Prostate gland (tissue), 2 donors: ENCODE results near the gene HSCB. TPM values are rescaled to one million over a fixed set of nuclear protein-coding genes. Genes with fewer than 3 reads are reported as not detected.
"Not testable (repeated sequence)": the region's sequence is repeated elsewhere in the genome, so short reads cannot be mapped to it uniquely, and the experiment has no call there.

Experiments
- DNase-seq: peaks from one replicate; pipeline ENCODE4 v3.0.0-alpha.2; 2019; ENCODE audit warnings: low spot score
- H3K27ac ChIP-seq, 2 donors: fragments of 200-600 bp; sonication (generic); 2 replicates each; pipeline ENCODE4 v1.5.1; 2017 to 2019
- H3K27me3 ChIP-seq: fragments of 200-600 bp; sonication (generic); replicated peaks from 2 replicates; pipeline ENCODE4 v1.5.1; 2019; ENCODE audit not compliant: insufficient read depth
- H3K36me3 ChIP-seq, 2 donors: fragments of 200-600 bp; sonication (generic); 1 replicate in 1 of 2; 2 replicates in 1 of 2; pipeline versions ENCODE4 v1.5.1 to v1.8.1; 2017 to 2019
- H3K4me1 ChIP-seq: fragments of 200-600 bp; sonication (generic); replicated peaks from 2 replicates; pipeline ENCODE4 v1.5.1; 2019
- H3K4me3 ChIP-seq, 2 donors: fragments of 200-600 bp; sonication (generic); 2 replicates each; pipeline ENCODE4 v1.5.1; 2017 to 2019
- H3K9me3 ChIP-seq: fragments of 200-600 bp; sonication (generic); 2 replicates; pipeline ENCODE4 v1.5.1; 2017
- POLR2A ChIP-seq: fragments of 450-650 bp; IDR thresholded peaks from one replicate; pipeline ENCODE4 v1.6.1; 2016; ENCODE audit warnings: antibody characterized with exemption, mild to moderate bottlenecking
- POLR2AphosphoS5 ChIP-seq: sonication (generic); formaldehyde crosslinking; IDR thresholded peaks from one replicate; pipeline ENCODE4 v1.6.1; 2017; ENCODE audit warnings: antibody characterized with exemption
- WGBS: methylation state at CpG from one replicate; pipeline ENCODE4 v1.1.5; 2018; 5-methylcytosine and 5-hydroxymethylcytosine counted together
- intact Hi-C: fragments of 100-400 bp; cut with DNase I; formaldehyde crosslinking; loops from one replicate; pipeline ENCODE4 v1.14.2; 2022
- total RNA-seq, 2 donors: library from RNA; depleted of rRNA; stranded (reverse); fragments of >200 nt; gene quantifications; one replicate each; pipeline ENCODE4 v1.1.0, GENCODE V29; 2016
- TF ChIP-seq, protein P1 (sequence below), 4 experiments: fragments of 200-600 bp in 2 of 4; fragments of 450-650 bp in 2 of 4; sonication (generic) in 2 of 4; IDR thresholded peaks; 1 replicate in 3 of 4; 2 replicates in 1 of 4; pipeline ENCODE4 v1.5.1; 2016 to 2019; ENCODE audit warnings: antibody characterized with exemption in 4 of 4, mild to moderate bottlenecking in 2 of 4, moderate library complexity in 2 of 4

The HSCB gene
- total RNA-seq, 2 donors from 2014 or later = 27.9 to 39.5 TPM

GRCh38 chr22:28759861-28760560, 18.2 kb downstream of the HSCB start:
- Histone ChIP-seq H3K27ac (peak overlapping the region; percentile 45 to 46), H3K27me3 (no peaks in the 10 kb centered on the region), H3K4me3 (no peak overlapping the region), H3K36me3 (no peaks in the 10 kb centered on the region), H3K4me1 (no peaks in the 10 kb centered on the region), H3K9me3 (no peaks in the 10 kb centered on the region)
- intact Hi-C loops = no loop called here
- DNase-seq = no peak
- TF ChIP-seq POLR2A = no peak
- TF ChIP-seq, protein P1, sequence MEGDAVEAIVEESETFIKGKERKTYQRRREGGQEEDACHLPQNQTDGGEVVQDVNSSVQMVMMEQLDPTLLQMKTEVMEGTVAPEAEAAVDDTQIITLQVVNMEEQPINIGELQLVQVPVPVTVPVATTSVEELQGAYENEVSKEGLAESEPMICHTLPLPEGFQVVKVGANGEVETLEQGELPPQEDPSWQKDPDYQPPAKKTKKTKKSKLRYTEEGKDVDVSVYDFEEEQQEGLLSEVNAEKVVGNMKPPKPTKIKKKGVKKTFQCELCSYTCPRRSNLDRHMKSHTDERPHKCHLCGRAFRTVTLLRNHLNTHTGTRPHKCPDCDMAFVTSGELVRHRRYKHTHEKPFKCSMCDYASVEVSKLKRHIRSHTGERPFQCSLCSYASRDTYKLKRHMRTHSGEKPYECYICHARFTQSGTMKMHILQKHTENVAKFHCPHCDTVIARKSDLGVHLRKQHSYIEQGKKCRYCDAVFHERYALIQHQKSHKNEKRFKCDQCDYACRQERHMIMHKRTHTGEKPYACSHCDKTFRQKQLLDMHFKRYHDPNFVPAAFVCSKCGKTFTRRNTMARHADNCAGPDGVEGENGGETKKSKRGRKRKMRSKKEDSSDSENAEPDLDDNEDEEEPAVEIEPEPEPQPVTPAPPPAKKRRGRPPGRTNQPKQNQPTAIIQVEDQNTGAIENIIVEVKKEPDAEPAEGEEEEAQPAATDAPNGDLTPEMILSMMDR (IDR thresholded peaks at IDR 0.05) = no peak
- TF ChIP-seq POLR2AphosphoS5 = peak; percentile 67
- WGBS = 25% methylated on average over 3 of the region's 3 CpGs

- 95% methylated on average over 10 of the region's 10 CpGs for WGBS
- TF ChIP-seq, protein P1 (IDR thresholded peaks at IDR 0.05) = no peak
- TF ChIP-seq POLR2AphosphoS5 = no peak
- TF ChIP-seq POLR2A = no peak
- no peak for DNase-seq
- Histone ChIP-seq H3K9me3 (no peaks in the 10 kb centered on the region), H3K36me3 (no peaks in the 10 kb centered on the region), H3K4me3 (no peak overlapping the region), H3K27me3 (no peaks in the 10 kb centered on the region), H3K4me1 (no peaks in the 10 kb centered on the region), H3K27ac (no peak overlapping the region)
- intact Hi-C loops = no loop called here
Observed at GRCh38 chr22:28761449-28761755, 19.6 kb downstream of the HSCB start.

- H3K9me3 ChIP-seq, H3K4me1 ChIP-seq, H3K36me3 ChIP-seq, DNase-seq, H3K4me3 ChIP-seq, H3K27me3 ChIP-seq, H3K27ac ChIP-seq, intact Hi-C loops: not testable (repeated sequence)
- 94% methylated on average over 4 of the region's 4 CpGs for WGBS
Observed at GRCh38 chr22:28762000-28762399, 20.2 kb downstream of the HSCB start.

DNA sequence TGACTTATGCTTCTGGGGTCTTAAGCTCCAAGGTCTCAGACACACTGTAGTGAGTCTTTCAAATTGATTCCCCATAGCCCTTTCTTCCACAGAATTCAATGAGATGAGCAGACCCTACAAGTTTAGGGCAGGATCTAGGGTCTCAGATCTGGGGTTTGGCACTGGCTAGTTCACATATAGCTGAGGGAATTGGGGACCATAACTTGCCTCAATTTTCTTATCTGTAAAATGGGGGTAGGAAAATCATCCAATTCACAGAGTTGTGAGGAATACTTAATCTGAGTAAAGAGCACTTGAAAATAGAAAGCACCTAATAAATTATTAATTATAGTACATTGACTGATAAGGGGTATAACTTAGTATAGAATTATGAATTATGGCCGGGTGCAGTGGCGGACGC, 24.8 kb downstream of the HSCB start:
- H3K9me3 ChIP-seq = no peaks in the 10 kb centered on the region
- no peak overlapping the region for H3K27ac ChIP-seq
- DNase-seq = no peak
- TF ChIP-seq POLR2A (no peak), POLR2AphosphoS5 (no peak)
- TF ChIP-seq, protein P1 (IDR thresholded peaks at IDR 0.05) = no peak
- WGBS = 92% methylated on average over 3 of the region's 3 CpGs
- H3K4me3 ChIP-seq = no peak overlapping the region
- no peaks in the 10 kb centered on the region for H3K27me3 ChIP-seq
- no peaks in the 10 kb centered on the region for H3K36me3 ChIP-seq
- intact Hi-C loops = no loop called here
- H3K4me1 ChIP-seq = no peaks in the 10 kb centered on the region

- Histone ChIP-seq H3K9me3 (no peaks in the 10 kb centered on the region), H3K36me3 (no peaks in the 10 kb centered on the region), H3K4me3 (no peak overlapping the region), H3K4me1 (no peaks in the 10 kb centered on the region), H3K27me3 (no peaks in the 10 kb centered on the region), H3K27ac (no peak overlapping the region)
- DNase-seq = no peak
- TF ChIP-seq POLR2AphosphoS5 = no peak
- TF ChIP-seq, protein P1 (IDR thresholded peaks at IDR 0.05) = no peak
- no peak for TF ChIP-seq POLR2A
- 84% methylated on average over 6 of the region's 6 CpGs for WGBS
- intact Hi-C loops = no loop called here
Observed at GRCh38 chr22:28768701-28769393, 27.0 kb downstream of the HSCB start.
